Heart left ventricle (tissue), 16 donors: ENCODE results near the gene C16orf90. TPM values are rescaled to one million over a fixed set of nuclear protein-coding genes. Genes with fewer than 3 reads are reported as not detected.
"Not testable (repeated sequence)": the region's sequence is repeated elsewhere in the genome, so short reads cannot be mapped to it uniquely, and the experiment has no call there.

Experiments
- ATAC-seq, 4 donors: fragments of 200-7000 bp; cut with Tn5 transposase; one replicate each; pipeline ENCODE4 v1.9.1; 2020 to 2022; ENCODE audit warnings: moderate library complexity in 4 of 4, mild to moderate bottlenecking in 3 of 4, moderate number of reproducible peaks in 1 of 4
- DNase-seq, 5 donors: peaks; one replicate each; pipeline ENCODE4 v3.0.0-alpha.2; 2020
- H3K27ac ChIP-seq, 12 donors: fragments of 200-600 bp; sonication (generic) in 4 of 12; one replicate each; pipeline versions ENCODE4 v1.5.0 to v1.8.0; 2016 to 2022; ENCODE audit warnings: mild to moderate bottlenecking in 2 of 12
- H3K27me3 ChIP-seq, 9 donors: fragments of 200-600 bp; sonication (generic) in 2 of 9; one replicate each; pipeline versions ENCODE4 v1.5.1 to v1.8.0; 2016 to 2022; ENCODE audit warnings: mild to moderate bottlenecking in 3 of 9
- H3K36me3 ChIP-seq, 9 donors: fragments of 200-600 bp; sonication (generic) in 2 of 9; one replicate each; pipeline versions ENCODE4 v1.5.0 to v1.8.0; 2018 to 2022; ENCODE audit warnings: mild to moderate bottlenecking in 2 of 9
- H3K4me1 ChIP-seq, 12 donors: fragments of 200-600 bp; sonication (generic) in 4 of 12; one replicate each; pipeline versions ENCODE4 v1.5.0 to v1.8.0; 2016 to 2022; ENCODE audit warnings: mild to moderate bottlenecking in 3 of 12
- H3K4me3 ChIP-seq, 12 donors: fragments of 200-600 bp; sonication (generic) in 4 of 12; one replicate each; pipeline versions ENCODE4 v1.5.0 to v1.8.0; 2017 to 2022; ENCODE audit warnings: mild to moderate bottlenecking in 9 of 12, moderate library complexity in 4 of 12
- H3K9me3 ChIP-seq, 12 donors: fragments of 200-600 bp; sonication (generic) in 4 of 12; one replicate each; pipeline versions ENCODE4 v1.5.0 to v1.8.0; 2016 to 2022; ENCODE audit warnings: mild to moderate bottlenecking in 1 of 12
- POLR2A ChIP-seq, 2 donors: fragments of 450-650 bp; IDR thresholded peaks; one replicate each; pipeline ENCODE4 v1.6.1; 2017; ENCODE audit warnings: antibody characterized with exemption in 2 of 2, mild to moderate bottlenecking in 2 of 2, moderate library complexity in 2 of 2
- WGBS, 4 donors: extraction: QIAGEN DNeasy Blood & Tissue Kit in 2 of 4; methylation state at CpG; one replicate each; pipeline versions ENCODE4 v1.1.5 to v1.1.7; 2013 to 2018; 5-methylcytosine and 5-hydroxymethylcytosine counted together
- intact Hi-C, 10 donors: fragments of 100-400 bp; cut with DNase I; formaldehyde crosslinking; loops; one replicate each; pipeline versions ENCODE4 v1.11.1 to v1.14.2; 2022
- polyA plus RNA-seq, 2 donors: library from polyadenylated mRNA; stranded (reverse); fragments of 200-250 nt; gene quantifications; one replicate each; pipeline ENCODE4 v1.2.3, GENCODE V29; 2013
- total RNA-seq, 9 donors: library from RNA; depleted of rRNA in 2 of 9; stranded (reverse); fragments of >200 nt in 2 of 9; fragmentation: NEBNext Ultra II Directional in 3 of 9; extraction: Animal tissue kit (Norgen Biotek cat#: 25700) in 3 of 9; gene quantifications; one replicate each; pipeline versions ENCODE4 v1.1.0 to v1.2.4, GENCODE V29; 2016 to 2023
- TF ChIP-seq, protein P1 (sequence below), 12 donors: fragments of 200-600 bp; sonication (generic) in 4 of 12; IDR thresholded peaks; one replicate each; pipeline versions ENCODE4 v1.5.0 to v1.8.0; 2018 to 2022; ENCODE audit warnings: antibody characterized with exemption in 12 of 12, mild to moderate bottlenecking in 5 of 12
- donor health status: ischemic (EF 13 %, LVEDD 7.1; RV severe dilation, severe dysfunction).
- donor health status: healthy with polysubstance abuse.
- donor health status: DM: no; HTN: yes; CAD: no.
- donor health status: DM: no; HTN: no; CAD: no.
- donor health status: ischemic (EF 25% LVEDD 6.9; RV normal size, moderate dysfunction).
- donor health status: ischemic (EF 25% LVEDD 5.7; RV mildly dilated, moderate dysfunction).
- donor health status: healthy.
- donor health status: DM: yes; HTN: yes; CAD: no.
- donor health status: ischemic (EF 35%, LVEDD 5.7; RV mildly dilated, moderate dysfunction).
- donor health status: nonischemic (EF 11% LVEDD 7.7; RV severe dilation, severe dysfunction).
- donor health status: DM: yes; HTN: yes; CAD: no.
- donor health status: PGD.
- donor health status: ischemic (EF 29% LVEDD 5.4; RV normal size, mild dysfunction).
- donor health status: nonischemic (EF 23%, LVEDD 6.1; RV moderate dilation, normal function).

The C16orf90 gene
- total and polyA plus RNA-seq, 11 donors: not detected

- Histone ChIP-seq H3K27me3 (no peaks in the 10 kb centered on the region), H3K27ac (peak overlapping the region in 4 of 12 donors; percentile 63 to 87 (median 80))
- intact Hi-C loops: loop anchor here in 9 of 10 donors (2.0 to 10.0 kb wide), 13 partner anchors 43 to 317 kb away; partner anchors contain the start of genes ZNF174 (in 3 of the 9), ZNF263 (in 3 of the 9), ZSCAN32 (in 3 of the 9) and OR1F1 (in 2 of the 9)
Measured at GRCh38 chr16:3501783-3502400, 6.6 kb upstream of the C16orf90 start.

DNA sequence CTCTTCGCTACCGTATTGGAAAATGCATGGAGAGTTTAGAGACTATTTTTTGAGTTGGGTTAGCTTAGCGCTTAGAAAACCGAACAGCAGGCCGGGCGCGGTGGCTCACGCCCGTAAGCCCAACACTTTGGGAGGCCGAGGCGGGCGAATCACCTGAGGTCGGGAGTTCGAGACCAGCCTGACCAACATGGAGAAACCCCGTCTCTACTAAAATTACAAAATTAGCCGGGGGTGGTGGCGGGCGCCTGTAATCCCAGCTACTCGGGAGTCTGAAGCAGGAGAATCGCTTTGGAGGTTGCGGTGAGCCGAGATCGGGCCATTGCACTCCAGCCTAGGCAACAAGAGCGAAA, 6.1 kb upstream of the C16orf90 start:
- H3K9me3 ChIP-seq, ATAC-seq, H3K27me3 ChIP-seq, DNase-seq: not testable (repeated sequence)
- intact Hi-C loops: loop anchor here in 9 of 10 donors (2.0 to 10.0 kb wide), 13 partner anchors 43 to 317 kb away; partner anchors contain the start of genes ZNF174 (in 3 of the 9), ZNF263 (in 3 of the 9), ZSCAN32 (in 3 of the 9) and OR1F1 (in 2 of the 9)
- Histone ChIP-seq H3K4me1 (peaks cover 4 to 37% (median 14%) of the 10 kb centered on the region in 12 donors), H3K36me3 (peaks cover 0 to 20% (median 15%) of the 10 kb centered on the region in 9 donors), H3K4me3 (peak overlapping the region; percentile 64 to 93 (median 80)), H3K27ac (peak overlapping the region in 11 of 12 donors; percentile 60 to 87 (median 70))
- WGBS, 4 donors: 11 to 25% (median 16%) methylated on average over 20 to 24 of the region's 24 CpGs

More at GRCh38 chr16:3501783-3502400, 6.6 kb upstream of the C16orf90 start:
- TF ChIP-seq POLR2A (IDR thresholded peaks at IDR 0.05): no peak
- TF ChIP-seq, protein P1, sequence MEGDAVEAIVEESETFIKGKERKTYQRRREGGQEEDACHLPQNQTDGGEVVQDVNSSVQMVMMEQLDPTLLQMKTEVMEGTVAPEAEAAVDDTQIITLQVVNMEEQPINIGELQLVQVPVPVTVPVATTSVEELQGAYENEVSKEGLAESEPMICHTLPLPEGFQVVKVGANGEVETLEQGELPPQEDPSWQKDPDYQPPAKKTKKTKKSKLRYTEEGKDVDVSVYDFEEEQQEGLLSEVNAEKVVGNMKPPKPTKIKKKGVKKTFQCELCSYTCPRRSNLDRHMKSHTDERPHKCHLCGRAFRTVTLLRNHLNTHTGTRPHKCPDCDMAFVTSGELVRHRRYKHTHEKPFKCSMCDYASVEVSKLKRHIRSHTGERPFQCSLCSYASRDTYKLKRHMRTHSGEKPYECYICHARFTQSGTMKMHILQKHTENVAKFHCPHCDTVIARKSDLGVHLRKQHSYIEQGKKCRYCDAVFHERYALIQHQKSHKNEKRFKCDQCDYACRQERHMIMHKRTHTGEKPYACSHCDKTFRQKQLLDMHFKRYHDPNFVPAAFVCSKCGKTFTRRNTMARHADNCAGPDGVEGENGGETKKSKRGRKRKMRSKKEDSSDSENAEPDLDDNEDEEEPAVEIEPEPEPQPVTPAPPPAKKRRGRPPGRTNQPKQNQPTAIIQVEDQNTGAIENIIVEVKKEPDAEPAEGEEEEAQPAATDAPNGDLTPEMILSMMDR (IDR thresholded peaks at IDR 0.05): no peak
- Histone ChIP-seq H3K4me1 (peaks cover 4 to 37% (median 14%) of the 10 kb centered on the region in 12 donors), H3K4me3 (peak overlapping the region; percentile 64 to 93 (median 80)), H3K36me3 (peaks cover 0 to 25% (median 20%) of the 10 kb centered on the region in 9 donors), H3K9me3 (no peaks in the 10 kb centered on the region)
- ATAC-seq (no peak), DNase-seq (no peak)
- 79 to 82% (median 82%) methylated on average over 22 of the region's 22 CpGs for WGBS, 4 donors

DNA sequence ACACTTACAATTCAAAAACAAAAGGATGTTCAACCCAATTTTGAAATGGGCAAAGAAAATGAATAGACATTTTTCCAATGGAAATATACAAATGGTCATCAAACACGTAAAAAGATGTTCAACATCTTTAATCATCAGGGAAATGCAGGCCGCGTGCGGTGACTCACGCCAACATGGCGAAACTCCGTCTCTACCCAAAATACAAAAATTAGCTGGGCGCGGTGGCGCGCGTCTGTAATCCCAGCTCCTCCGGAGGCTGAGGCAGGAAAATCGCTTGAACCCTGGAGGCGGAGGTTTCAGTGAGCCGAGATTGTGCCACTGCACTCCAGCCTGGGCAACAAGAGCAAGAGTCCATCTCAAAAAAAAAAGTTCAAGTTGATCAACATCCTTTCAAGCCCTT, 3.7 kb upstream of the C16orf90 start:
- ATAC-seq: no peak
- WGBS, 4 donors: 96 to 97% (median 96%) methylated on average over 16 of the region's 16 CpGs
- H3K27ac ChIP-seq: no peak overlapping the region
- H3K36me3 ChIP-seq: no peaks in the 10 kb centered on the region
- H3K4me3 ChIP-seq: no peak overlapping the region
- TF ChIP-seq, protein P1 (IDR thresholded peaks at IDR 0.05): no peak
- no peak for TF ChIP-seq POLR2A (IDR thresholded peaks at IDR 0.05)
- H3K27me3 ChIP-seq: no peaks in the 10 kb centered on the region
- H3K9me3 ChIP-seq: no peaks in the 10 kb centered on the region
- intact Hi-C loops: loop anchor here in 4 of 10 donors (5.0 to 10.0 kb wide), 4 partner anchors 97 to 234 kb away; partner anchors contain the start of genes ZNF174 (in 1 of the 4) and ZSCAN32 (in 1 of the 4)
- DNase-seq: no peak
- peaks cover 4 to 37% (median 14%) of the 10 kb centered on the region in 12 donors for H3K4me1 ChIP-seq

DNA sequence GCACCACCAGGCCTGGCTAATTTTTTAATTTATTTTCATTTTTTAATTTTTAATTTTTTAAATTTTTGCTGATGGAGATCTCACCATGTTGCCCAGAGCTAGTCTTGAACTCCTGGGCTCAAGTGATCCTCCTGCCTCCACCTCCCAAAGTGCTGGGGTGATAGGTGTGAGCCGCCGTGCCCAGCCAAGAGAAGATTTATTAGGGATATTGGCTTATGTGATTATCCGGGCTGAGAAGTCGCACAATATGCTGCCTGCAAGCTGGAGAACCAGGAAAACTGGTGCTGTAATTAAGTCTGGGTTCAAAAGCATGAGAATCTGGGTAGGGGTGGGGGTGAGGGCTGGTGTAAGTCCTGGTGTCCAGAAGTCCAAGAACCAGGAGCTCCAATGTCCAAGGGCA, 2.5 kb upstream of the C16orf90 start:
- H3K27me3 ChIP-seq: no peaks in the 10 kb centered on the region
- ATAC-seq (no peak), DNase-seq (no peak)
- H3K27ac ChIP-seq: no peak overlapping the region
- no peaks in the 10 kb centered on the region for H3K36me3 ChIP-seq
- no peak overlapping the region for H3K4me3 ChIP-seq
- no peak for TF ChIP-seq POLR2A (IDR thresholded peaks at IDR 0.05)
- TF ChIP-seq, protein P1 (IDR thresholded peaks at IDR 0.05): no peak
- no peaks in the 10 kb centered on the region for H3K9me3 ChIP-seq
- WGBS, 4 donors: 96 to 98% (median 97%) methylated on average over 4 of the region's 4 CpGs
- intact Hi-C loops: loop anchor here in 4 of 10 donors (5.0 to 10.0 kb wide), 4 partner anchors 95 to 233 kb away; partner anchors contain the start of genes ZNF174 (in 1 of the 4) and ZSCAN32 (in 1 of the 4)
- peaks cover 4 to 26% (median 14%) of the 10 kb centered on the region in 12 donors for H3K4me1 ChIP-seq
